Activated CD4-positive, alpha-beta T cell treated with anti-CD3 and anti-CD28 coated beads, Interleukin-2, Interleukin-4, amounts not matched to agents 100 ng/mL and 50 ng/mL, durations not matched to agents 16 hours and 8 hours (primary cell): ENCODE measurements around the gene TAF4.
"Not testable (repeated sequence)": the region's sequence is repeated elsewhere in the genome, so short reads cannot be mapped to it uniquely, and the experiment has no call there.

ENCODE experiments used
- DNase-seq: peaks from one replicate; pipeline ENCODE4 v3.0.0-alpha.2; 2020; ENCODE audit warnings: low spot score

TAF4 gene

DNA sequence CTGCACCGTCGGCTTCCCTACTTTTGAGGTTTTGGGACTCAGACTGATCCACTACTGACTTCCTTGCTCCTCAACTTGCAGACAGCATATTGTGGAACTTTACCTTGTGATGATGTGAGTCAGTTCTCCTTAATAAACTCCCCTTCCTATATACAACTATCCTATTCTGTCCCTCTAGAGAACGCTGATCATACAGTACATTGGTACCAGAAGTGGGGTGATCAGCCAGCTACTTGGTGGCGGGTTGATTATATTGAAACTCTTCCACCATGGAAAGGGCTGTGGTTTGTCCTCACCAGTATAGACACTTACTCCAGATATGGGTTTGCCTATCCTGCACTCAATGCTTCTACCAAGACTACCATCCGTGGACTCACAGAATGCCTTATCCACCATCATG is 7.6 kb upstream of the TAF4 start:
- DNase-seq = no peak

DNA sequence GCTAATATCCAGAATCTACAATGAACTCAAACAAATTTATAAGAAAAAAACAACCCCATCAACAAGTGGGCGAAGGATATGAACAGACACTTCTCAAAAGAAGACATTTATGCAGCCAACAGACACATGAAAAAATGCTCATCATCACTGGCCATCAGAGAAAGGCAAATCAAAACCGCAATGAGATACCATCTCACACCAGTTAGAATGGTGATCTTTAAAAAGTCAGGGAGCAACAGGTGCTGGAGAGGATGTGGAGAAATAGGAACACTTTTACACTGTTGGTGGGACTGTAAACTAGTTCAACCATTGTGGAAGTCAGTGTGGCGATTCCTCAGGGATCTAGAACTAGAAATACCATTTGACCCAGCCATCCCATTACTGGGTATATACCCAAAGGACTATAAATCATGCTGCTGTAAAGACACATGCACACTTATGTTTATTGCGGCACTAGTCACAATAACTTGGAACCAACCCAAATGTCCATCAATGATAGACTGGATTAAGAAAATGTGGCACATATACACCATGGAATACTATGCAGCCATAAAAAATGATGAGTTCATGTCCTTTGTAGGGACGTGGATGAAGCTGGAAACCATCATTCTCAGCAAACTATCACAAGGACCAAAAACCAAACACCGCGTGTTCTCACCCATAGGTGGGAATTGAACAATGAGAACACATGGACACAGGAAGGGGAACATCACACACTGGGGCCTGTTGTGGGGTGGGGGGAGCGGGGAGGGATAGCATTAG is 6.2 kb upstream of the TAF4 start:
- not testable (repeated sequence) for DNase-seq

DNA sequence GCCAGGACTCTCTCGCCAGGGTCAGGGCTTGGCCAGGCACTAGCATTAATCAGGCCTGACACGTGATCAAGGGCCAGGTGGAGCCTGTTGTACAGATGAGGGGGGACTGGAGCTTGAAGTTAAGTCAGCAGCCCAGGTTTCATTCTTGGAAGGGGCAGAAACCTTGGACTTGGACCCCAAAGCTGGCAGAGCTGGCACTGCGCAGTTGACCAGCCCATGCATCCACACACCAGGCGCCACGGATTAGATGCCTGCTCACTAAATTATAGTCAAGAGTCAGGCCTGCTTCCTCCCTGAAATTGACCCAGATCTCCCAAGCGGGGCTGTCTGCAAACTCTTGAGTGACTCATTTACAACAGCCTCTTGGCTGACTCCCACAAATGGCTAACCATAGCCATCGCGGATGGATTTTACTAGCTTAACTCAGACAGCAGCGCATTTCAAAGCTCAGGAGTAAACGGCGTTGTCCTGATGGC is 4.1 kb upstream of the TAF4 start:
- DNase-seq = no peak

DNA sequence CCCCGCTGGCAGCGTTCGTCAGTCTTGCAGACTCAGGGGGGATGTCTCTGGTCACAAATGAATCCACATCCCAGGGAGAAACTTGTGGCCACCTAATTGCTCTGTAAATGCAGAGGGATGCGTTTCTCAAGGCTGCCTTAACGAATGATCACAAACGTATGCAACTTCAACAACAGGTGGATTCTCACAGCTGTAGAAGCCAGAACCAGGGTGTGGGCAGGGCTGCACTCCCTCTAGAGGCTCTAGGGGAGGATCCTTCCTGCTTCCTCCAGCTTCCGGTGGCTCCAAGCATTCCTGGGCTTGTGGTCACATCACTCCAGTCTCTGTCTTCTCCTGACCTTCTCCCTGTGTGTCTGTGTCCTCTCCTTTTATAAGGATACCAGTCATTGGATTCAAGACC is 3.3 kb upstream of the TAF4 start:
- no peak for DNase-seq

DNA sequence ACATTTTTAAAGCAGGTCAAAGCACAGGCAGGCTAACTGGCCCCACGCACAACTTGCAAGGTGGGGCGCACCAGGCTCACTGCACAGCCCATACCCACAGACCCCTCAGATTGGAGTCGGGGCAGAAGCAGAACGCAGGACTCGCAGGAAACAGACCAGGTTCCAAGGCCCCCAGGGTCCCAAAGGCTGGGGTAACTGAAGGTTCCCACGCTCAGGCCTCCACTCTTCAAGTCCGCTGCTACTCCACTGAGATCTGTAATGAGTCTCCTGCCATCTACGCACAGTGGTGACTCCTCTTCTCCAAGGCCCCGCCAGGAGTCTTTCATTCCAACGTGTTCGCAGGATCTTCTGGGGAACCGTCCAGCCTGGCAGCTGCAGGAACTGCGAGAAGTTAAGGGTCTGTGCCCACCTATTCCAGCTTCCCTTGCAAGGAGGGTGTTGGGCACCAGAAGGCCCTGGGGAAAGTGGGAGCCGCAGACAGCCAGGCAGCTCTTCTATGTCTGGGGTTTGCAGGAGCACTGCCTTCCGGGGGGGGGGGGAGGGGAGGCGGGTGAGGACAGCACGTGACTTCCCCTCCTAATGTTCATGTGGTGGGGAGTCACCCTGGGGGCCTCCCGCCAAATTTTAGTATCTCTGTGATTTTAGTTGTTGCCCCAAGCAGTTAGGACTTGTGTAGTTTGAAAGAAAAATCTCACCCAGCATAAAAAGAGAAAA is 2.0 kb upstream of the TAF4 start:
- no peak for DNase-seq

DNA sequence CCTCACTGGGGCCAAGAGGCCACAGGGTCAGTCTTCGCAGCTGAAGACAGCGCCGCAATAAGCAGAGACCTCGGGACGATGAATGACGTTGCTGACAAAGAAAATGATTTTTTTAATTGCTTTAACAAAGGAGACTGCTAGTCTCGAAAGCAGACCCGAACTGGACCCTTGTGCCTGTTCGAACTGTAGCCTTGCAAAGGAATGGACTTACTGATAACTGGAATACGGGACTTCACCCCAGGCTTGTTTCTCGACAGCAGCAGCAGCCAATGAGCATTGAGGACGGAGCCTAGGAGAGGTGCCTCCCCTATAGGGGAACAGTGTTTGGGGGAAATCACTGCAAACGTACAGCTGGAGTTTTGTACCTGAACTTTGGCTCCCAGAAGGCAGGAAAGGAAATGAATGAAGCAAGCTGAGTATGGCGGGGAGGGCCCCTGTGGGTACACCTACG is 1.3 kb upstream of the TAF4 start:
- peak; percentile 10 for DNase-seq

DNA sequence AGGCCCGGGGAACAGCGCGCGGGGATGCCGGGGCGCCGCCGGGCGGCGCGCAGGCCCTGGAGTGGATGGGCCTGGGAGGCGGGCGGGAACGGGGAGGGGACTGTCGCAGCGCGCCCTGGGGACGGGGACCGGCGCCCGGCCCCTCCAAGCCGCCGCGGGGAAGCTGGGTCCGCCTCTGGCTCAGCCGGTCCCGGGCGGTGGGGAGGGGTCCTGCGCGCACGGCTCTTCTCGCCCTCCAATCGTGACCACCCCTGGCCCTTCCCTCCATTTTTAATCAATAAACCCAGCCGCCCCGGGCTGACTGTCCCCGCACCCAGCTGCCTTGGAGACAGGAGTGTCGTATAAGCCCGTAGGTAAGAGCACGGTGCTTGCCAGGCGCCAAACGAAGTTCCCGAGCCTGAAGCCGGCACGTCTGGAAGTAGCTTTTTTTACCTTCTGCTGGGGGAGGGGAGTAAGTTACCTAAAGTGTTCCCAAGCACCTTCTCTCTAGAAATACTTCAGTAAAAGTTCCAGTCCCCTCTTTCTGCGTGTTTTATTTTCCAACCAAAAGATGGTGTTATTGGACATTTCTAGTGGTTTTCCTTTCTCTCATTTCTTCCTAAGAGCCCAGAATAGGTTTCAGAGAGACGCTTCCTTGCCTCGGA is 780 bp upstream of the TAF4 start:
- DNase-seq = peak; percentile 37

DNA sequence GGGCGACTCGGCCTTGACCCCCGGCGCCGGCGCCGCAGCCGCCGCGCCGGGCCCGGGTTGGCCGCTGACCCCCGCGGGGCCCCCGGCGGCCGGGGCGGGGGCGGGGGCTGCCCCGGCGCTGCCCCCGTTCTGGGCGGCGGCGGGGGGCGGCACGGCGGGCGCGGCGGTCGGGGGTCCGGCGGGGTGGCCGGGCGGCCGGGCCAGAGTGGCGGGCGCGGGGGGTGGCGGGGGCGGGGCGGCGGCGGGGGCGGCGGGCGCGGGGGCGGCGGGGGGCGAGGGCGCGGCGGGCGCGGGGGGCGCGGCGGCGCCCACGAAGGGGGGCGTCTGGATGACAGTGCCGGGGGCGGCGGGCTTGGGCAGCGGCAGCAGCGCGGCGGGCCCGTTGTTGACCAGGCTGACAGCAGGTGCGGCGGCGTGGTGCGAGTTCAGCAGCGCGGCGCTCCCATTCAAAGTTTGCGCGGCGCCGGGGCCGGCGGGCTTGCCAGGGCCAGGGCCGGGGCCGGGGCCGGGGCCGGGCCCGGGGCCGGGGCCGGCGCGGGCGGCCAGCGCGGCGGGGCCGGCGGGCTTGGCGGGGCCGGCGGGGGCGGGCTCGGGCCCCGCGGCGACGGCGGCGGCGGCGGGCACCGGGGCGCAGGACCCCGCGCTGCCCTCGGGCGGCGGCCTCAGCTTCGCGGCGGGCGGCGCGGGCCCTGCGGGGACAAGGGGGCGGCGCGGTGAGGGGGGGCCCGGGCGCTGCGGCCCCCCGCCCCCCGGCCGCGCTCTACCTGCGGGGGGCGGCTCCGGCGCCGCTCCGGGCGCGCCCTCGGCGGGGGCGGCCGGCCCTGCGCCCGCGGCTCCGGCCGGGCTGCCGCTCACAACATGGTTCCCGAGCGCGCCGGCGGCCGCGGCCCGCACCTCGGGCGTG is 659 bp downstream of the TAF4 start:
- DNase-seq = no peak

DNA sequence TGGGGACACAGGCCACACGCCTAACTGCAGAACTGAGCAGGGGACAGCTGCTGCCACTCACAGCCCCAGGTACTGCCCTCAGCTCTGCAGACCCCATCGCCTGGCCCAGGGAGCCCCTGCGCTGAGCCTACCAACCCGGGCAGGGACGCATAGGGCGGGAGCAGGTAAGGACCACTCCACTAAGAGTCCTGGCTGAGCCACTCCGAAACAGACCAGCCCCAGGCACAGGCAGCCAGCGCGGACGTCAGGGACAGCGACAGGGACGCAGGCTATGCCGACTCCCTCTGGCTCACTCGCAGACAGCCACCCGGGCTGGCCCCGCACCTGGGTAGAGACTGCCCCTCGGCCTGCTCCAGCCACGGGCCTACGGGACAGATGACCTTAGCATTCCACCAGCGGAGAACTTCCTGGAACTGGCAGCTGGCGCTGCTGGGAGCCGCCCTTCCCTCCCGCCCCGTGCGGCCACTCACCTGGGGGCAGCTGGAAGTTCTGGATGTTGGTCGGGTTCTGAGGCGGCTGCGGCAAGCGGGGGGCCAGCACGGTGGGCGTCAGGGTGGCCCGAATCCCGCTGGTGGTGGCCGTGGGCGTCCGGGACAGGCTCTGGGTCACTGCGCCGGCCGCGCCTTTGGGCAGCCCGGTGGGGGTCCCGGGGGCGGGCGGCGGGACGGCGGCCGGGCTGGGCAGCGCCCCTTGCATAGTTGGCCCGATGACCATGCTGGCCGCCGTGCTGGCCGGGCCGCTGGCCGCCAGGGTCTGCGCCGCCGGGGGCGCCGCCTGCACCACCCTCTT is 1.5 kb downstream of the TAF4 start:
- DNase-seq = no peak

DNA sequence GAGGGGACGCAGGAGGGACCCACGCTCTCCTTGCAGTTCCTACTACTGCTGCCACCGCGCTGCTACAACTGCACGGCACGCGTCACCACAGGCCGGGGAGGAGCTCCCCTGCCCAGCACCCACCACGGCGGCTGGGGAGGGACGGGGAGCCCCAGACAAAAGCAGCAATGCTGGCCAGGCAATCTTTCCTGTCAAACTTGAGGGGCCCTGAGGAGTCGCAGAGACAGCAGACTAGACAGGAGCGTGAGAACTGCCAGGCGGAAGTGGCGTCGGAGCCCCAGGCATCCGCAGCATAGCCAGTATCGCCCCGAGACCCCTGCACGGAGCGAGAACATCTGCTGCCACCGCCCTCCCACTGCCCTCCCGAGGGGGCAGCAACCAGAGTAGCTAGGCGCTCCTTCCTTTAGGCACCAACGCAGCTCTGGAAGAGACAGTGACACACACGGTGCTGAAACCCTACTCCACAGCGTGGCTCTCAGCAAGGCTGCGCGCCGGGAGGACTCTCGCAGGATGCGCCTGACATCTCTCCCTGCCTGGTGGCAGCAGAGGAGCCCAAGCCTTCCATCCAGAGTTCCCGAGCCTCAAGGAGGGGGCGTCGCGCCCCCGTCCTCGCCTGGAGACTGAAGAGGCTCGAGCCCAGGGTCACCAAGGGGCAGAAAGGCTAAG is 2.2 kb downstream of the TAF4 start:
- no peak for DNase-seq

DNA sequence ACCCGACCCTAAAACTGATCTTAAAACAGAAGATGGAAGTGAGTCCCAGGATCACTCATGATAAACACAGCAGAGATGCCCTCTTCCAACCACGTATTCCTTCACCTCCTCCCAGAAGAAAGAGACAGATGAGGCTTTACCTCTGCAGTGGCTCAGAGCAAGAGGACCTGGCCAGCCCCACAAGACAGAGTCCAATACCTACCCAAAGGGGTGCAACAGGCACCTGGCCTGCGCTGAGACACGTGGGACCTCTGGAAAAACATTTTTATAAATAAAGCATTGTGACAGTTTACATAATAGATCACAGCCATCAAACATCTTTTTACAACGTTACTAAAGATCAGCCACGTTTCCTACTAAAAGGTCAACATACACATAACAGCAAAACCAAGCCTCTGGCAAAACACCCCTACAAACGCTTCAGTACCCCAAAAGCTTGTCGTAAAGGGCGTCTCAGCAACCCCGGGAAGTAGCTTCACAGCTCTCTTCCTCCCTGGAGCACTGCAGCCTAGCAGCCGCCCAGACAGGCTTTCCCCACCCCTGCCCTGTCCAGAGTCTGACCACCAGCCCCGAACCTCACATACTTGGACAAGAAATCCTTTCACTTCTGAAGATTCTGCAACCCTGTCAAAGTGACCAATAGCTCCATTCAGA is 2.9 kb downstream of the TAF4 start:
- DNase-seq = no peak

DNA sequence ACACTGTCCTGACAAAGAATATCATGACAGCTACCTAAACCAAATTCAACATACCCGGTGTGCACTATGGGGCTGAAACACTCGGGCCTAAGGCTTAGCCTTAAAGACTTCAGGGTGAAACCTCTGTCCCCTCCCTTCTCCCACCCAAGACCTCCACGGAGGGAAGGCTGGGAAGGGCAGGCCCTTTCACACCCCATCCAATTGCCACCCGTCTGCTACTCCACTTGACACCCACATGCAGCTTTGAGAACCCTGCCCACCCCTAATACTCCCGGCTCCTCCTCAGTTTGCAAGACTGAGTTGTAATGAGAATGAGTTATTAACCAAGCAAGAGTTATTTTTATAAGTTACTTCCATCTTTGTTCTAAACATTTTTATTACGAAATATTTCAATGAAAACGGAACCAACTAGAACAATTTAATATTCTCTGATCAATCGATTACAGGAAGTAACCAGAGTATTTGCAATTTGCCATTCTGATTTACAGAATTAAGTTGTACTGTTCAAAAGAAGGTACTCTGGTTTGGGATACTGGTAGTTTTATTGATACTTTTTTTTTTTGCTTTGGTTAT is 3.7 kb downstream of the TAF4 start:
- no peak for DNase-seq

DNA sequence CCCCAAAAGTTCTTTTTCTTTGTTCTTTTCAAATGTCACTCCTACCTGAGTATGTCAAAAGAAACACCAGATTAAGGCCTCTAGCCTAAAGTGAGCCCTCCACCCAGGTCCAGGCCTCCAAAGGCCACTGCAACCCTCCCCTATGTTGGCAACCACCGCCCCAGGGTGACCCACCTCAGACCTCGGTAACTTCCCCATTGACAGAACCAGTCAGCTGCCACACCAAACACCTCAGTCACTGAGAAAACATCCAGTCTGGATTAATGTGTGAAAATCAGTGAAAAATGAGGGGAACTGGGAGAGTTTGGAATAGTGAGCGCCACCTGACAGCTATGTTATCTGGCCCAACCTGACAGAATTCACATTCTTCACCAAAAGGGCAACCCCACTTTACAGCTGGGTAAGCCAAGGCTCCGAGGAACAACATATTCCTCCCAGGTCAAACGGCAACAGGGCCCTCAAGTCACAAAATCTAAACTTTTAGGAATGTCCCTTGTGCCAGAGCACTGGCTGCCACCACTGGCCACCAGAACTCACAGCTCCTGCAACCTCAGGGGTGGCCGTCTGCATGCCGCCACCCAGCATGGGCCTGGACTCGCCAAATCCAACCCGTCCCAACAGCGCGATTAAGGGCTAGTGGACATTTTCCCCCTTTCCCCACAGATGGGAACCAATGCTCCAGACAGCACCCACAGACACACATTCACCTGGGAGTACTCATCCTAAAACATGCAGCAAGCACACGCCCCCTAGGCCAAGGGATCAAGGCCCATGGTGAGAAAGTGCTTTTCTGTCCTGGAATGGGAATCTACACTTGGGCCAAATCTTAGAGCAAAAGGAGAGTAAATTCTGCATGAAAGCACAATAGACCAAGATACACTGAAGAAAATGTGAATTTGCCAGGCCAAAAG is 4.8 kb downstream of the TAF4 start:
- no peak for DNase-seq

DNA sequence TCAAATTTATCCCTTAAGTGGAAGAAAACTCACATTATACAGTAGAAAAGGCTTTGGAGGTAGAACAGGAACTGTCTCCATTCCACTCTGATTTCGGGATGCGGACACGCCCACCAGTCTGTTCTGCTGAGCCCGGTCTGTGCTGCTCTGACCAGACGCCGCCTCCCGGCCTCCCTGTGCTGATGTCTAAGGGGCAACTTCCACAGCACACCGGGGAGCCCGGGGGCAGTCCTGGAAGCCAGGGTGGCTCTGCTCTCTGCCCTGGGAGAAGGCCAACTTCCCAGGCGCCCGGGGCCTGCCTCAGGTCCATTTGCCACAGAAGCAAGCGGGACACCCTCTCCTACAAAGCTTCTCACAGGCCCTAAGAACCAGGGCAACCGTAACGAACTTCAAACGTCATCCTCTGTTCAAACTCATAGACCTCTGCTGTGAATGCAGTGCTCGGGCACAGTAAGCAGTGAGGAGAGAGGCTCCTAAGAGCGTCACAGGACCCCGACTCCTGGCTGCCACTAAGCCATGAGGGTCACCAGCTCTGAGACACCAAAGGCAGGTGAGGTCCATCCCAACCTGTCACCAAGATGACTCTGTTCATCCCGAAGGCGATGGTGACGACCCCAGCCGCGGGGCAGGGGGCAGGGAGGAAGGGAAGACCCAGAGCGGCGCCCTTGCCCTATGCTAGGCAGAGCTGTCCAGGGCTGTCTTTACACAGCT is 5.6 kb downstream of the TAF4 start:
- no peak for DNase-seq

DNA sequence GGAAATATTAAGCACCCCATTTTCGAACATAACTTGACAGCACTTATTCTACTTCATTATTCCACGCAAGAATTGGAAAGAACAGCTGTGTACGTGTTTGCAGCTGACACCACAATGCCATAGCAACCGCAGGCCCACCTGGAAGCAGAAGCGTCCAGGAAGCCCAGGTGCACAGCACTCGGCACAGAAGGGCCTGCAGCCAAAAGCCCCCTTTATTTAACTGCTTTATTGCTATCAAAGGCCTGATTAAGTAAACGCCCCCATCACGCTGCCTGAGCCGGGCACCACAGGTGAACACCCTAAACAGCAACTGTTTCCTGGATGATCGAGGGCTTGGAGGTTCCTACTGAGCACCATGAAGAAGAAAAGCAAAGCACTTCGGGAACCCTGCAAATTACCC is 6.3 kb downstream of the TAF4 start:
- DNase-seq = no peak

DNA sequence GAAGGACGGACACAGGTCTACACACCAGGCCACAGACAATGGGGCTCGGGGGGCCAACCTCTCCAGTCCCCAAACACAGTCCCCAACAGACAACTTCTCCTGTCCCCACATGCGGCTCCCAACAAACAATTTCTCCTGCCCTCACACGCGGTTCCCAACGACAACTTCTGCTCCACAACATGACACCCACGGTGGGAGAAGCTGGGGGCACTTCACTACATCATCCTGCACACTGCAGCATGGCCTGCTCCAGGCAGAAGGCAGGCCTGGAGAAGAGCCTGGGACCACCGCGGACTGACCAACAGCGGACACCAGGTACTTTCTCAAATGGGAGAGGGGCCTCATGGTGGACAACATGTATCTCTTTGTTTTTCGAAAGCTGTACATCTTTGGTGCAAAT is 6.7 kb downstream of the TAF4 start:
- DNase-seq = no peak

DNA sequence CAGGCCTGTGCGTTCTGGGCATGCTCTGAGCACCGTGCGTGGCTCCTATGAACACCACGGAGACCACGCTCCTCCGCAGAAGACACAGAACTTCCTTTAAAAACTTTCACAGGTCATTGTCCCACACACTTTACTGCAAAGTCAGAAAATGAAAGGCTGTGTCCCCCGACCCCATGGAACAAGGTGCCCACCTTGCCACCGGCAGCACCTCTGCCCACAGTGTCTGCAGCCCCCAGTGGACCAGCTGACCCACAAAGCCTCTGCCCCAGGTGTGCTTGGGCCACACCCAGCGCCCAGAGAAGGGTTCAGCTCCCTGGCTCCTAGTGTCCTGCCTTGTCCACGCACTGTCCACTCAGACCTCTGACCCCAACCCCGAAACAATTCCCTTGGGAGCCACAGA is 8.7 kb downstream of the TAF4 start:
- no peak for DNase-seq

DNA sequence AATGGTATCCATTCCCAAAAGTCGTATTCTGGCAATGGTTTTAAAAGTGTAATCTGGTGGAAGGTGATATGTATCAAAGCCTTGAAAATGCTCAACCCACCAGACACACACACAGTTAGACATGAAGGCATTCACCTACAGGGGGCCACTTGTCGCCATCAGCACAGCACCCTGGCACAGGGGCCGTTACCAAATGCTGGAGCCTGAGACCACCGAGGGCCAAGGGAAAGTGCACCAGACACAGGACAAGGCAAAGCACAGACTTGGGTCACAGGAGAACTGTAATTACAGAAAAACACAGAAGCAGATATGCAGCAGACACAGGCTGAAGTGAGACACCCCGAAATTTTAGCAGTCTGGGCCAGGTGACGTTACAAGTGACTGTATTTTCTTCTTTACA is 9.3 kb downstream of the TAF4 start:
- DNase-seq = no peak
